ENCODE results near the gene ZSCAN4. TPM values are rescaled to one million over a fixed set of nuclear protein-coding genes. Genes with fewer than 3 reads are reported as not detected.

The ZSCAN4 gene
- total RNA-seq, 1 donor from 2014 or later = not detected

- TF ChIP-seq CTCF (IDR thresholded peaks at IDR 0.05) = no peak
- intact Hi-C loops (cut with DNase I) = no loop called here
- no peaks in the 10 kb centered on the region for H3K4me1 ChIP-seq
- no peak overlapping the region for H3K27ac ChIP-seq
- H3K9me3 ChIP-seq = peaks cover 91 to 100% of the 10 kb centered on the region in 2 donors
- H3K27me3 ChIP-seq = no peaks in the 10 kb centered on the region
- no peak overlapping the region for H3K4me3 ChIP-seq
- no peak for DNase-seq (ENCODE audit: low spot score in 2 of 2)
- H3K36me3 ChIP-seq = peaks cover 9 to 12% of the 10 kb centered on the region in 2 donors
These were observed 32.9 kb downstream of the ZSCAN4 start for GRCh38 chr19:57701625-57702024.

- intact Hi-C loops (cut with DNase I) = no loop called here
- TF ChIP-seq CTCF (IDR thresholded peaks at IDR 0.05) = no peak
- H3K9me3 ChIP-seq = peaks cover 91 to 100% of the 10 kb centered on the region in 2 donors
- H3K4me3 ChIP-seq = peak overlapping the region in 1 of 2 donors; percentile 1
- no peaks in the 10 kb centered on the region for H3K27me3 ChIP-seq
- H3K36me3 ChIP-seq = peaks cover 8 to 9% of the 10 kb centered on the region in 2 donors
- DNase-seq (ENCODE audit: low spot score in 2 of 2) = no peak
- no peaks in the 10 kb centered on the region for H3K4me1 ChIP-seq
- no peak overlapping the region for H3K27ac ChIP-seq
These were observed 37.6 kb downstream of the ZSCAN4 start for GRCh38 chr19:57706346-57706745.

DNA sequence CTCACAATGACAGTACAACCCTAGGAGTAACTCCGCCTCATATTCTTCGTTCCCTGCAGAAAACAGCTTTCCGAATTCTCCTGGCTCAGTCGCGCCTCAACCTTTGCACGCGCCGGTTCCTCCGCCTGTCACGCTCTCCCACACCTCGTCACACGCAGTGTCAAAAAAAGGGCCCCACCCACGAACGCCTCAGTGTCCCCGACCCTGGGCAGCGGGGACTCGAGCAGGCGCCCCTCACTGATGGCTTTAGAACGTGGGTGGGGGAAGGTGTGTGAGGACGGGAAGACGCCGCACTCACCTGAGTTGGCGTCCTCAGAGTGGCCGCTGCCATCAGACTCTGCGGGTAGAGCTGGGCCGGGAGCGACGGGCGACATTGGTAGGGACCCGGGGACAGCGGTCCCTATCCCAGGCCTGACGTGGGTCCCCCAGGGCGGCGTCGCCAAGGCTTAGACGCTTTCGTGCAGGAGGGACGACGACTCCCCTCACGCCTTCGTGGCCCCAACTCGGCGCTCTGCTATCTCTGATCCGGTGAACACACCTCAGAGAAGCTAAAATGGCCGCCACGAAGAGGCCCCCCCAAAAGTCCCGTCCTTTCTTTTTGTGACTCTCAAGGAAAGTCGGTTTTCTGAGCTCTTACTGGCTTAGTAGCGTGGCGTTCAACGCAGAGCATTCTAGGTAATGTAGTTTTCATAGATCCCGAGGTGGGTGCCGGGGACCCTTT lies 40.1 kb downstream of the ZSCAN4 start, which contains the start of gene ZNF154:
ZNF154 (minus strand) TSS at position 564 of the 721 bp plus-strand sequence; CDS start at position 331, 233 bp downstream.
- Histone ChIP-seq H3K36me3 (peaks cover 1 to 2% of the 10 kb centered on the region in 2 donors), H3K4me1 (no peaks in the 10 kb centered on the region), H3K4me3 (peak within 1 kb of the TSS; percentile 55 to 60), H3K9me3 (peaks cover 86 to 100% of the 10 kb centered on the region in 2 donors), H3K27ac (peak within 1 kb of the TSS in 1 of 2 donors; percentile 22), H3K27me3 (no peaks in the 10 kb centered on the region)
- TF ChIP-seq CTCF (IDR thresholded peaks at IDR 0.05) = no peak
- intact Hi-C loops (cut with DNase I) = no loop called here
- DNase-seq (ENCODE audit: low spot score in 2 of 2) = no peak

DNA sequence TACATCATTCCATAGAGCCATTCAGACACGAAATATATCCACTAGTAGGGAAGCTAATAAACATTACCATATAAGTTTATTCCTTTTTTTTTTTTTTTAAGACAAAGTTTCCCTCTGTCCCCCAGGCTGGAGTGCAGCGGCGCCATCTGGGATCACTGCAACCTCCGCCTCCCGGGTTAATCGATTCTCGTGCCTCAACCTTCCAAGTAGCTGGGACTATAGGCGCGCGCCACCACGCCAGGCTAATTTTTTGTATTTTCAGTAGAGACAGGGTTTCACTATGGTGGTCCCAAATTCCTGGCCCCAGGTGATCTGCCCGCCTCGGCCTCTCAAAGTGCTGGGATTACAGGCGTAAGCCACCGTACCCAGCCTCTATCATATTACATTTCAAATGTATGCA lies 40.9 kb downstream of the ZSCAN4 start:
- no peak for DNase-seq (ENCODE audit: low spot score in 2 of 2)
- TF ChIP-seq CTCF (IDR thresholded peaks at IDR 0.05) = no peak
- H3K4me1 ChIP-seq = no peaks in the 10 kb centered on the region
- H3K9me3 ChIP-seq = peaks cover 86 to 100% of the 10 kb centered on the region in 2 donors
- H3K4me3 ChIP-seq = no peak overlapping the region
- H3K27ac ChIP-seq = no peak overlapping the region
- intact Hi-C loops (cut with DNase I) = no loop called here
- H3K36me3 ChIP-seq = peaks cover 9 to 10% of the 10 kb centered on the region in 2 donors
- no peaks in the 10 kb centered on the region for H3K27me3 ChIP-seq

GRCh38 chr19:57712222-57712621 lies 43.5 kb downstream of the ZSCAN4 start:
- H3K4me1 ChIP-seq = no peaks in the 10 kb centered on the region
- H3K27ac ChIP-seq = no peak overlapping the region
- no peak for TF ChIP-seq CTCF (IDR thresholded peaks at IDR 0.05)
- H3K4me3 ChIP-seq = no peak overlapping the region
- peaks cover 9 to 12% of the 10 kb centered on the region in 2 donors for H3K36me3 ChIP-seq
- DNase-seq (ENCODE audit: low spot score in 2 of 2) = no peak
- peaks cover 81 to 100% of the 10 kb centered on the region in 2 donors for H3K9me3 ChIP-seq
- no peaks in the 10 kb centered on the region for H3K27me3 ChIP-seq
- intact Hi-C loops (cut with DNase I) = no loop called here

Measured in ascending aorta (tissue), 2 donors.